ENCODE results near the gene CYSLTR2.

DNA sequence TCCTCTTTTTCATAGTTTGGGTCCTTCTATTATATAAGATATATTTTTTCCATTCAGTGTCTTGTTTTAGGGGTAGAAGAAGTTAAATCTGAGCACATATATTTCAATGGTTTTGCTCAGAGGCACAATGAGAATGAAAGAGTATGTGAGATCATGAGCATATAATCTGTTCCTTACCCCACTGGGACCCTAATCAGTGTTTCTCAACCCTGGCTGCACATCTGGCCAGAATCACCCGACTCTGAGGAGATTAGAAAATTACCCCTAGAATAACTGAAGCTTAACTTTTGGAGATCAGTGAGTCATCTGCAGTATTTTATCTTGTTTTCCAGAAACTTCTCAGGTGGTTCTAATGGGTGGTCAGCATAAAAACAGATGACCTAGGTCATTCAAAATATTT lies 782 bp downstream of the CYSLTR2 start:
- TF ChIP-seq EZH2 (IDR thresholded peaks at IDR 0.05; ENCODE audit: borderline replicate concordance, low read length), result no peak
- TF ChIP-seq, protein P1, sequence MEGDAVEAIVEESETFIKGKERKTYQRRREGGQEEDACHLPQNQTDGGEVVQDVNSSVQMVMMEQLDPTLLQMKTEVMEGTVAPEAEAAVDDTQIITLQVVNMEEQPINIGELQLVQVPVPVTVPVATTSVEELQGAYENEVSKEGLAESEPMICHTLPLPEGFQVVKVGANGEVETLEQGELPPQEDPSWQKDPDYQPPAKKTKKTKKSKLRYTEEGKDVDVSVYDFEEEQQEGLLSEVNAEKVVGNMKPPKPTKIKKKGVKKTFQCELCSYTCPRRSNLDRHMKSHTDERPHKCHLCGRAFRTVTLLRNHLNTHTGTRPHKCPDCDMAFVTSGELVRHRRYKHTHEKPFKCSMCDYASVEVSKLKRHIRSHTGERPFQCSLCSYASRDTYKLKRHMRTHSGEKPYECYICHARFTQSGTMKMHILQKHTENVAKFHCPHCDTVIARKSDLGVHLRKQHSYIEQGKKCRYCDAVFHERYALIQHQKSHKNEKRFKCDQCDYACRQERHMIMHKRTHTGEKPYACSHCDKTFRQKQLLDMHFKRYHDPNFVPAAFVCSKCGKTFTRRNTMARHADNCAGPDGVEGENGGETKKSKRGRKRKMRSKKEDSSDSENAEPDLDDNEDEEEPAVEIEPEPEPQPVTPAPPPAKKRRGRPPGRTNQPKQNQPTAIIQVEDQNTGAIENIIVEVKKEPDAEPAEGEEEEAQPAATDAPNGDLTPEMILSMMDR (IDR thresholded peaks at IDR 0.05; ENCODE audit: low read length), result no peak
